H1 (cell line): ENCODE measurements around the gene TBC1D22A. TPM values are rescaled to one million over a fixed set of nuclear protein-coding genes. Genes with fewer than 3 reads are reported as not detected.

Experiments used
- CTCF ChIA-PET: fragments of 300-600 bp; sonication (Branson Sonifier 250); formaldehyde crosslinking; loops from one replicate; lab custom pipeline; 2021; ENCODE audit not compliant: partially characterized antibody; lab: Charles Lee
- POLR2A ChIA-PET: fragments of 300-600 bp; sonication (Branson Sonifier 250); formaldehyde crosslinking; loops from one replicate; lab custom pipeline; 2021; ENCODE audit warnings: inconsistent platforms; ENCODE audit not compliant: partially characterized antibody; lab: Charles Lee
- DNase-seq, 2 experiments: peaks; one replicate each; pipeline versions ENCODE4 v3.0.0 to v3.0.0-alpha.2; 2010 to 2022; ENCODE audit warnings: low spot score in 2 of 2, low read depth in 1 of 2, mixed read lengths in 1 of 2
- FAIRE-seq: peaks from 2 replicates; lab custom pipeline; 2011; peaks lifted over from hg19 to GRCh38; lab: Jason Lieb, UNC
- H2AFZ ChIP-seq: 2 replicates; pipeline ENCODE4 v1.8.1; 2012; ENCODE audit warnings: low read length, inconsistent platforms
- H2AK5ac ChIP-seq: 2 replicates; pipeline ENCODE4 v1.6.1; 2013; ENCODE audit warnings: low read depth, low read length
- H2BK120ac ChIP-seq: replicated peaks from 2 replicates; pipeline ENCODE3; 2013; ENCODE audit warnings: low read depth, low read length, inconsistent platforms
- H2BK12ac ChIP-seq: 2 replicates; pipeline ENCODE4 v1.6.1; 2013; ENCODE audit warnings: low read depth, low read length
- H2BK15ac ChIP-seq: 2 replicates; pipeline ENCODE4 v1.6.1; 2013; ENCODE audit warnings: low read length
- H2BK20ac ChIP-seq: 2 replicates; pipeline ENCODE4 v1.6.1; 2013; ENCODE audit warnings: low read length
- H2BK5ac ChIP-seq: 2 replicates; pipeline ENCODE4 v1.6.1; 2013; ENCODE audit warnings: low read depth, low read length
- H3K14ac ChIP-seq: 2 replicates; pipeline ENCODE4 v1.6.1; 2013; ENCODE audit warnings: inconsistent platforms; ENCODE audit not compliant: insufficient read length
- H3K18ac ChIP-seq: 2 replicates; pipeline ENCODE4 v1.6.1; 2013; ENCODE audit warnings: low read length; ENCODE audit errors: extremely low read depth
- H3K23ac ChIP-seq: 2 replicates; pipeline ENCODE4 v1.6.1; 2013; ENCODE audit warnings: inconsistent platforms; ENCODE audit not compliant: insufficient read length
- H3K23me2 ChIP-seq: 2 replicates; pipeline ENCODE4 v1.6.1; 2013; ENCODE audit warnings: low read depth, low read length
- H3K27ac ChIP-seq: 2 replicates; pipeline ENCODE4 v1.6.1; 2011; ENCODE audit warnings: low read depth, low read length, inconsistent platforms
- H3K27me3 ChIP-seq, 4 experiments: replicated peaks in 1 of 4; 1 replicate in 1 of 4; 2 replicates in 3 of 4; pipeline versions ENCODE4 v1.6.1 to v1.8.1; 2011 to 2013; ENCODE audit warnings: low read length in 3 of 4, mild to moderate bottlenecking in 3 of 4, inconsistent platforms in 2 of 4, mixed read lengths in 2 of 4, moderate library complexity in 1 of 4; ENCODE audit not compliant: control insufficient read depth in 3 of 4, insufficient read depth in 3 of 4; ENCODE audit errors: extremely low read depth in 1 of 4
- H3K36me3 ChIP-seq, 4 experiments: 2 replicates each; pipeline versions ENCODE4 v1.6.1 to v1.8.1; 2011 to 2013; ENCODE audit warnings: mild to moderate bottlenecking in 4 of 4, low read length in 3 of 4, moderate library complexity in 2 of 4, control low read depth in 1 of 4, inconsistent platforms in 1 of 4; ENCODE audit not compliant: insufficient read depth in 4 of 4, control insufficient read depth in 2 of 4
- H3K4ac ChIP-seq: replicated peaks from 2 replicates; pipeline ENCODE3; 2013; ENCODE audit warnings: low read length, low read depth, mixed read lengths, inconsistent platforms; ENCODE audit not compliant: insufficient read length
- H3K4me1 ChIP-seq, 4 experiments: replicated peaks in 1 of 4; 1 replicate in 1 of 4; 2 replicates in 3 of 4; pipeline versions ENCODE4 v1.6.1 to v1.8.1; 2011 to 2013; ENCODE audit warnings: low read length in 3 of 4, inconsistent platforms in 2 of 4, mixed read lengths in 1 of 4; ENCODE audit not compliant: insufficient read depth in 4 of 4, control insufficient read depth in 3 of 4
- H3K4me2 ChIP-seq, 2 experiments: 2 replicates each; pipeline versions ENCODE4 v1.6.1 to v1.8.1; 2011 to 2013; ENCODE audit warnings: low read depth in 2 of 2, low read length in 2 of 2, control low read depth in 1 of 2, inconsistent platforms in 1 of 2, mild to moderate bottlenecking in 1 of 2; ENCODE audit not compliant: insufficient read depth in 1 of 2
- H3K4me3 ChIP-seq, 4 experiments: fragments of 200-600, 300-600 bp in 1 of 4; sonication (generic), shearing (Covaris generic), sonication (Bioruptor Twin) in 1 of 4; 2 replicates each; pipeline versions ENCODE4 v1.5.1 to v1.8.1; 2011 to 2016; ENCODE audit warnings: low read length in 4 of 4, low read depth in 3 of 4, control low read depth in 2 of 4, inconsistent platforms in 2 of 4, mild to moderate bottlenecking in 2 of 4, mixed read lengths in 1 of 4, moderate library complexity in 1 of 4; ENCODE audit not compliant: insufficient read depth in 2 of 4; ENCODE audit errors: extremely low read depth in 1 of 4
- H3K56ac ChIP-seq: replicated peaks from 2 replicates; pipeline ENCODE3; 2013; ENCODE audit warnings: low read depth, mild to moderate bottlenecking, mixed read lengths, low read length, inconsistent platforms; ENCODE audit not compliant: insufficient read length
- H3K79me1 ChIP-seq: 2 replicates; pipeline ENCODE4 v1.6.1; 2013; ENCODE audit warnings: low read depth, low read length, control low read depth
- H3K79me2 ChIP-seq, 2 experiments: 2 replicates each; pipeline versions ENCODE4 v1.6.1 to v1.8.1; 2012 to 2013; ENCODE audit warnings: low read length in 2 of 2, mild to moderate bottlenecking in 2 of 2, inconsistent platforms in 1 of 2; ENCODE audit not compliant: insufficient read depth in 2 of 2, control insufficient read depth in 1 of 2
- H3K9ac ChIP-seq, 4 experiments: replicated peaks in 1 of 4; 1 replicate in 1 of 4; 2 replicates in 3 of 4; pipeline versions ENCODE4 v1.6.1 to v1.8.1; 2011 to 2013; ENCODE audit warnings: low read depth in 3 of 4, low read length in 3 of 4, control low read depth in 2 of 4, mild to moderate bottlenecking in 2 of 4, moderate library complexity in 2 of 4, inconsistent platforms in 1 of 4; ENCODE audit errors: extremely low read depth in 1 of 4
- H3K9me3 ChIP-seq, 2 experiments: 2 replicates each; pipeline versions ENCODE4 v1.6.1 to v1.8.1; 2012 to 2013; ENCODE audit warnings: mild to moderate bottlenecking in 2 of 2, moderate library complexity in 2 of 2, control low read depth in 1 of 2, inconsistent platforms in 1 of 2, low read depth in 1 of 2, low read length in 1 of 2, mixed read lengths in 1 of 2; ENCODE audit not compliant: insufficient read depth in 2 of 2
- H4K20me1 ChIP-seq, 2 experiments: replicated peaks in 1 of 2; 2 replicates each; pipeline versions ENCODE3 to v1.8.1; 2011 to 2013; ENCODE audit warnings: inconsistent platforms in 2 of 2, low read length in 2 of 2, mild to moderate bottlenecking in 1 of 2; ENCODE audit not compliant: insufficient read depth in 2 of 2, control insufficient read depth in 1 of 2
- H4K5ac ChIP-seq: 2 replicates; pipeline ENCODE4 v1.6.1; 2013; ENCODE audit warnings: low read length, low read depth, mixed read lengths, inconsistent platforms; ENCODE audit not compliant: insufficient read length
- H4K8ac ChIP-seq: 2 replicates; pipeline ENCODE4 v1.8.0; 2013; ENCODE audit warnings: mild to moderate bottlenecking, moderate library complexity, low read length, inconsistent platforms; ENCODE audit not compliant: insufficient read depth; ENCODE audit errors: extremely low read depth
- H4K91ac ChIP-seq: replicated peaks from 2 replicates; pipeline ENCODE3; 2013; ENCODE audit warnings: low read length, mixed read lengths, inconsistent platforms; ENCODE audit not compliant: insufficient read length
- ATF2 ChIP-seq: IDR thresholded peaks from 2 replicates; pipeline ENCODE4 v1.6.1; 2012; ENCODE audit warnings: low read length, inconsistent platforms
- CBX8 ChIP-seq: fragments of 300-800, 300-1000 bp; sonication (generic); IDR thresholded peaks from 2 replicates; pipeline ENCODE4 v1.7.1; 2016; ENCODE audit warnings: low read depth, low read length, borderline replicate concordance
- CEBPB ChIP-seq: IDR thresholded peaks from 2 replicates; pipeline ENCODE4 v1.6.1; 2012; ENCODE audit warnings: low read depth, low read length
- CTBP2 ChIP-seq: IDR thresholded peaks from 2 replicates; pipeline ENCODE4 v1.7.0; 2011; ENCODE audit warnings: borderline replicate concordance, mild to moderate bottlenecking, moderate library complexity, mixed read lengths, low read length; ENCODE audit not compliant: insufficient read depth, insufficient read length
- FOSL1 ChIP-seq: IDR thresholded peaks from 2 replicates; pipeline ENCODE4 v1.6.1; 2011; ENCODE audit warnings: mild to moderate bottlenecking, low read depth, low read length, moderate library complexity; ENCODE audit not compliant: insufficient read depth
- RXRA ChIP-seq: IDR thresholded peaks from 2 replicates; pipeline ENCODE4 v1.6.1; 2011; ENCODE audit warnings: low read depth, mild to moderate bottlenecking, low read length, moderate library complexity; ENCODE audit not compliant: insufficient read depth
- TCF12 ChIP-seq: IDR thresholded peaks from 2 replicates; pipeline ENCODE4 v1.6.1; 2011; ENCODE audit warnings: low read depth, mild to moderate bottlenecking, low read length
- WGBS, 2 experiments: shearing (Covaris generic) in 1 of 2; methylation state at CpG; one replicate each; pipeline versions ENCODE4 v1.1.6 to v1.1.7; 2013 to 2015; ENCODE audit warnings: low lambda C conversion rate in 2 of 2, mixed read lengths in 2 of 2, inconsistent platforms in 1 of 2, low coverage in 1 of 2, missing lambda C conversion rate in 1 of 2; ENCODE audit not compliant: insufficient replicate concordance in 2 of 2, insufficient coverage in 1 of 2, insufficient read length in 1 of 2; ENCODE audit errors: extremely low coverage in 1 of 2, missing lambda C conversion rate in 1 of 2; 5-methylcytosine and 5-hydroxymethylcytosine counted together
- polyA plus RNA-seq, 7 experiments: library from polyadenylated mRNA; depleted of rRNA in 3 of 7; stranded (reverse) in 5 of 7; unstranded in 2 of 7; fragments of >200 nt in 5 of 7; fragments of 200-250 nt in 2 of 7; gene quantifications; 1 replicate in 5 of 7; 2 replicates in 1 of 7; 4 replicates in 1 of 7; pipeline versions ENCODE4 v1.2.1 to v1.2.3, GENCODE V29; 2011 to 2013; ENCODE audit warnings: missing spikeins in 2 of 7, mixed read lengths in 2 of 7
- total RNA-seq: library from RNA; stranded (reverse); fragmentation: NEBNext Ultra II Directional; extraction: Animal tissue kit (Norgen Biotek cat#: 25700); gene quantifications from 2 replicates; pipeline ENCODE4 v1.2.1, GENCODE V29; 2021

The TBC1D22A gene
- total and polyA plus RNA-seq, 2 of the 8 experiments (the other 6 are each of a cell fraction or from before 2014, with no cell fraction given) = 11.9 to 18.4 TPM

- FAIRE-seq (no peak), DNase-seq (no peak)
- no peak overlapping the region for H2AK5ac ChIP-seq
- ChIA-PET POLR2A (no interaction called here), CTCF (no interaction called here)
- no peak overlapping the region for H3K56ac ChIP-seq
- peaks cover 0 to 5% (median 0%) of the 10 kb centered on the region in 4 experiments; a peak in 2 of 7 replicates for H3K4me1 ChIP-seq
- H4K5ac ChIP-seq = no peak overlapping the region
- no peaks in the 10 kb centered on the region for H3K9me3 ChIP-seq
- H3K79me1 ChIP-seq = peaks cover 3% of the 10 kb centered on the region; the same call in 1 of the 2 replicates
- H4K20me1 ChIP-seq = peaks cover 0 to 3% of the 10 kb centered on the region in 2 experiments
- no peak overlapping the region for H2BK20ac ChIP-seq
- H4K91ac ChIP-seq = no peak overlapping the region
- no peaks in the 10 kb centered on the region for H3K79me2 ChIP-seq
- 89% methylated on average over 4 of the region's 4 CpGs; no CpG with 5 or more reads in 1 of the 2 experiments for WGBS, 2 experiments
- H2AFZ ChIP-seq = no peak overlapping the region
- H3K4me2 ChIP-seq = no peak overlapping the region
- H2BK15ac ChIP-seq = no peak overlapping the region
- H3K14ac ChIP-seq = no peak overlapping the region
- no peak overlapping the region for H2BK120ac ChIP-seq
- peaks cover 0 to 10% (median 0%) of the 10 kb centered on the region in 4 experiments; a peak in 2 of 8 replicates for H3K36me3 ChIP-seq
- H3K4me3 ChIP-seq = no peak overlapping the region
- no peak overlapping the region for H3K23ac ChIP-seq
- no peak overlapping the region for H3K9ac ChIP-seq
- no peak overlapping the region for H2BK5ac ChIP-seq
- H3K18ac ChIP-seq = no peak overlapping the region
- no peak overlapping the region for H3K27ac ChIP-seq
- no peak overlapping the region for H3K4ac ChIP-seq
- H3K23me2 ChIP-seq = no peaks in the 10 kb centered on the region; the same call in 1 of the 2 replicates
- TF ChIP-seq CTBP2 = no peak
- no peak for TF ChIP-seq TCF12
- TF ChIP-seq ATF2 = no peak
- TF ChIP-seq FOSL1 = no peak
- TF ChIP-seq RXRA = no peak
- TF ChIP-seq CEBPB = no peak
- TF ChIP-seq CBX8 = no peak
- no peaks in the 10 kb centered on the region for H3K27me3 ChIP-seq
- no peak overlapping the region for H2BK12ac ChIP-seq
- no peak overlapping the region for H4K8ac ChIP-seq
Observed at GRCh38 chr22:46875089-46875488, 112.6 kb downstream of the TBC1D22A start.
